H1 (cell line): Measurements from ENCODE around the gene RPL36A. TPM values are rescaled to one million over a fixed set of nuclear protein-coding genes. Genes with fewer than 3 reads are reported as not detected.

Experiments used
- CTCF ChIA-PET: fragments of 300-600 bp; sonication (Branson Sonifier 250); formaldehyde crosslinking; loops from one replicate; lab custom pipeline; 2021; ENCODE audit not compliant: partially characterized antibody; lab: Charles Lee
- POLR2A ChIA-PET: fragments of 300-600 bp; sonication (Branson Sonifier 250); formaldehyde crosslinking; loops from one replicate; lab custom pipeline; 2021; ENCODE audit warnings: inconsistent platforms; ENCODE audit not compliant: partially characterized antibody; lab: Charles Lee
- DNase-seq, 2 experiments: peaks; one replicate each; pipeline versions ENCODE4 v3.0.0 to v3.0.0-alpha.2; 2010 to 2022; ENCODE audit warnings: low spot score in 2 of 2, low read depth in 1 of 2, mixed read lengths in 1 of 2
- FAIRE-seq: peaks from 2 replicates; lab custom pipeline; 2011; peaks lifted over from hg19 to GRCh38; lab: Jason Lieb, UNC
- H2AFZ ChIP-seq: 2 replicates; pipeline ENCODE4 v1.8.1; 2012; ENCODE audit warnings: low read length, inconsistent platforms
- H2AK5ac ChIP-seq: 2 replicates; pipeline ENCODE4 v1.6.1; 2013; ENCODE audit warnings: low read depth, low read length
- H2BK120ac ChIP-seq: replicated peaks from 2 replicates; pipeline ENCODE3; 2013; ENCODE audit warnings: low read depth, low read length, inconsistent platforms
- H2BK12ac ChIP-seq: 2 replicates; pipeline ENCODE4 v1.6.1; 2013; ENCODE audit warnings: low read depth, low read length
- H2BK15ac ChIP-seq: 2 replicates; pipeline ENCODE4 v1.6.1; 2013; ENCODE audit warnings: low read length
- H2BK20ac ChIP-seq: 2 replicates; pipeline ENCODE4 v1.6.1; 2013; ENCODE audit warnings: low read length
- H2BK5ac ChIP-seq: 2 replicates; pipeline ENCODE4 v1.6.1; 2013; ENCODE audit warnings: low read depth, low read length
- H3K14ac ChIP-seq: 2 replicates; pipeline ENCODE4 v1.6.1; 2013; ENCODE audit warnings: inconsistent platforms; ENCODE audit not compliant: insufficient read length
- H3K18ac ChIP-seq: 2 replicates; pipeline ENCODE4 v1.6.1; 2013; ENCODE audit warnings: low read length; ENCODE audit errors: extremely low read depth
- H3K23ac ChIP-seq: 2 replicates; pipeline ENCODE4 v1.6.1; 2013; ENCODE audit warnings: inconsistent platforms; ENCODE audit not compliant: insufficient read length
- H3K23me2 ChIP-seq: 2 replicates; pipeline ENCODE4 v1.6.1; 2013; ENCODE audit warnings: low read depth, low read length
- H3K27ac ChIP-seq: 2 replicates; pipeline ENCODE4 v1.6.1; 2011; ENCODE audit warnings: low read depth, low read length, inconsistent platforms
- H3K27me3 ChIP-seq, 4 experiments: replicated peaks in 1 of 4; 1 replicate in 1 of 4; 2 replicates in 3 of 4; pipeline versions ENCODE4 v1.6.1 to v1.8.1; 2011 to 2013; ENCODE audit warnings: low read length in 3 of 4, mild to moderate bottlenecking in 3 of 4, inconsistent platforms in 2 of 4, mixed read lengths in 2 of 4, moderate library complexity in 1 of 4; ENCODE audit not compliant: control insufficient read depth in 3 of 4, insufficient read depth in 3 of 4; ENCODE audit errors: extremely low read depth in 1 of 4
- H3K36me3 ChIP-seq, 4 experiments: 2 replicates each; pipeline versions ENCODE4 v1.6.1 to v1.8.1; 2011 to 2013; ENCODE audit warnings: mild to moderate bottlenecking in 4 of 4, low read length in 3 of 4, moderate library complexity in 2 of 4, control low read depth in 1 of 4, inconsistent platforms in 1 of 4; ENCODE audit not compliant: insufficient read depth in 4 of 4, control insufficient read depth in 2 of 4
- H3K4ac ChIP-seq: replicated peaks from 2 replicates; pipeline ENCODE3; 2013; ENCODE audit warnings: low read length, low read depth, mixed read lengths, inconsistent platforms; ENCODE audit not compliant: insufficient read length
- H3K4me1 ChIP-seq, 4 experiments: replicated peaks in 1 of 4; 1 replicate in 1 of 4; 2 replicates in 3 of 4; pipeline versions ENCODE4 v1.6.1 to v1.8.1; 2011 to 2013; ENCODE audit warnings: low read length in 3 of 4, inconsistent platforms in 2 of 4, mixed read lengths in 1 of 4; ENCODE audit not compliant: insufficient read depth in 4 of 4, control insufficient read depth in 3 of 4
- H3K4me2 ChIP-seq, 2 experiments: 2 replicates each; pipeline versions ENCODE4 v1.6.1 to v1.8.1; 2011 to 2013; ENCODE audit warnings: low read depth in 2 of 2, low read length in 2 of 2, control low read depth in 1 of 2, inconsistent platforms in 1 of 2, mild to moderate bottlenecking in 1 of 2; ENCODE audit not compliant: insufficient read depth in 1 of 2
- H3K4me3 ChIP-seq, 4 experiments: fragments of 200-600, 300-600 bp in 1 of 4; sonication (generic), shearing (Covaris generic), sonication (Bioruptor Twin) in 1 of 4; 2 replicates each; pipeline versions ENCODE4 v1.5.1 to v1.8.1; 2011 to 2016; ENCODE audit warnings: low read length in 4 of 4, low read depth in 3 of 4, control low read depth in 2 of 4, inconsistent platforms in 2 of 4, mild to moderate bottlenecking in 2 of 4, mixed read lengths in 1 of 4, moderate library complexity in 1 of 4; ENCODE audit not compliant: insufficient read depth in 2 of 4; ENCODE audit errors: extremely low read depth in 1 of 4
- H3K56ac ChIP-seq: replicated peaks from 2 replicates; pipeline ENCODE3; 2013; ENCODE audit warnings: low read depth, mild to moderate bottlenecking, mixed read lengths, low read length, inconsistent platforms; ENCODE audit not compliant: insufficient read length
- H3K79me1 ChIP-seq: 2 replicates; pipeline ENCODE4 v1.6.1; 2013; ENCODE audit warnings: low read depth, low read length, control low read depth
- H3K79me2 ChIP-seq, 2 experiments: 2 replicates each; pipeline versions ENCODE4 v1.6.1 to v1.8.1; 2012 to 2013; ENCODE audit warnings: low read length in 2 of 2, mild to moderate bottlenecking in 2 of 2, inconsistent platforms in 1 of 2; ENCODE audit not compliant: insufficient read depth in 2 of 2, control insufficient read depth in 1 of 2
- H3K9ac ChIP-seq, 4 experiments: replicated peaks in 1 of 4; 1 replicate in 1 of 4; 2 replicates in 3 of 4; pipeline versions ENCODE4 v1.6.1 to v1.8.1; 2011 to 2013; ENCODE audit warnings: low read depth in 3 of 4, low read length in 3 of 4, control low read depth in 2 of 4, mild to moderate bottlenecking in 2 of 4, moderate library complexity in 2 of 4, inconsistent platforms in 1 of 4; ENCODE audit errors: extremely low read depth in 1 of 4
- H3K9me3 ChIP-seq, 2 experiments: 2 replicates each; pipeline versions ENCODE4 v1.6.1 to v1.8.1; 2012 to 2013; ENCODE audit warnings: mild to moderate bottlenecking in 2 of 2, moderate library complexity in 2 of 2, control low read depth in 1 of 2, inconsistent platforms in 1 of 2, low read depth in 1 of 2, low read length in 1 of 2, mixed read lengths in 1 of 2; ENCODE audit not compliant: insufficient read depth in 2 of 2
- H4K20me1 ChIP-seq, 2 experiments: replicated peaks in 1 of 2; 2 replicates each; pipeline versions ENCODE3 to v1.8.1; 2011 to 2013; ENCODE audit warnings: inconsistent platforms in 2 of 2, low read length in 2 of 2, mild to moderate bottlenecking in 1 of 2; ENCODE audit not compliant: insufficient read depth in 2 of 2, control insufficient read depth in 1 of 2
- H4K5ac ChIP-seq: 2 replicates; pipeline ENCODE4 v1.6.1; 2013; ENCODE audit warnings: low read length, low read depth, mixed read lengths, inconsistent platforms; ENCODE audit not compliant: insufficient read length
- H4K8ac ChIP-seq: 2 replicates; pipeline ENCODE4 v1.8.0; 2013; ENCODE audit warnings: mild to moderate bottlenecking, moderate library complexity, low read length, inconsistent platforms; ENCODE audit not compliant: insufficient read depth; ENCODE audit errors: extremely low read depth
- H4K91ac ChIP-seq: replicated peaks from 2 replicates; pipeline ENCODE3; 2013; ENCODE audit warnings: low read length, mixed read lengths, inconsistent platforms; ENCODE audit not compliant: insufficient read length
- BRCA1 ChIP-seq: IDR thresholded peaks from 2 replicates; pipeline ENCODE4 v1.6.1; 2012; ENCODE audit warnings: low read depth, low read length, improper control_type of control experiment
- CTBP2 ChIP-seq: IDR thresholded peaks from 2 replicates; pipeline ENCODE4 v1.7.0; 2011; ENCODE audit warnings: borderline replicate concordance, mild to moderate bottlenecking, moderate library complexity, mixed read lengths, low read length; ENCODE audit not compliant: insufficient read depth, insufficient read length
- FOSL1 ChIP-seq: IDR thresholded peaks from 2 replicates; pipeline ENCODE4 v1.6.1; 2011; ENCODE audit warnings: mild to moderate bottlenecking, low read depth, low read length, moderate library complexity; ENCODE audit not compliant: insufficient read depth
- HDAC6 ChIP-seq: IDR thresholded peaks from one replicate; pipeline ENCODE4 v1.7.1; 2012; ENCODE audit warnings: low read depth, mild to moderate bottlenecking, inconsistent platforms, low read length, moderate library complexity
- NRF1 ChIP-seq: IDR thresholded peaks from 2 replicates; pipeline ENCODE4 v1.6.1; 2011; ENCODE audit warnings: mild to moderate bottlenecking, low read depth, low read length, improper control_type of control experiment
- SP2 ChIP-seq: IDR thresholded peaks from 2 replicates; pipeline ENCODE4 v1.6.1; 2012; ENCODE audit warnings: mild to moderate bottlenecking, low read length, inconsistent platforms
- WGBS, 2 experiments: shearing (Covaris generic) in 1 of 2; methylation state at CpG; one replicate each; pipeline versions ENCODE4 v1.1.6 to v1.1.7; 2013 to 2015; ENCODE audit warnings: low lambda C conversion rate in 2 of 2, mixed read lengths in 2 of 2, inconsistent platforms in 1 of 2, low coverage in 1 of 2, missing lambda C conversion rate in 1 of 2; ENCODE audit not compliant: insufficient replicate concordance in 2 of 2, insufficient coverage in 1 of 2, insufficient read length in 1 of 2; ENCODE audit errors: extremely low coverage in 1 of 2, missing lambda C conversion rate in 1 of 2; 5-methylcytosine and 5-hydroxymethylcytosine counted together
- polyA plus RNA-seq, 7 experiments: library from polyadenylated mRNA; depleted of rRNA in 3 of 7; stranded (reverse) in 5 of 7; unstranded in 2 of 7; fragments of >200 nt in 5 of 7; fragments of 200-250 nt in 2 of 7; gene quantifications; 1 replicate in 5 of 7; 2 replicates in 1 of 7; 4 replicates in 1 of 7; pipeline versions ENCODE4 v1.2.1 to v1.2.3, GENCODE V29; 2011 to 2013; ENCODE audit warnings: missing spikeins in 2 of 7, mixed read lengths in 2 of 7
- total RNA-seq: library from RNA; stranded (reverse); fragmentation: NEBNext Ultra II Directional; extraction: Animal tissue kit (Norgen Biotek cat#: 25700); gene quantifications from 2 replicates; pipeline ENCODE4 v1.2.1, GENCODE V29; 2021
- TF ChIP-seq, protein P1 (sequence below): IDR thresholded peaks from 2 replicates; pipeline ENCODE4 v1.6.1; 2012; ENCODE audit warnings: inconsistent platforms
- TF ChIP-seq, protein P2 (sequence below): IDR thresholded peaks from 2 replicates; pipeline ENCODE4 v1.6.1; 2011; ENCODE audit warnings: low read length, improper control_type of control experiment

RPL36A gene
- total and polyA plus RNA-seq, 2 of the 8 experiments (the other 6 are each of a cell fraction or from before 2014, with no cell fraction given): 271 to 1,587 TPM

DNA sequence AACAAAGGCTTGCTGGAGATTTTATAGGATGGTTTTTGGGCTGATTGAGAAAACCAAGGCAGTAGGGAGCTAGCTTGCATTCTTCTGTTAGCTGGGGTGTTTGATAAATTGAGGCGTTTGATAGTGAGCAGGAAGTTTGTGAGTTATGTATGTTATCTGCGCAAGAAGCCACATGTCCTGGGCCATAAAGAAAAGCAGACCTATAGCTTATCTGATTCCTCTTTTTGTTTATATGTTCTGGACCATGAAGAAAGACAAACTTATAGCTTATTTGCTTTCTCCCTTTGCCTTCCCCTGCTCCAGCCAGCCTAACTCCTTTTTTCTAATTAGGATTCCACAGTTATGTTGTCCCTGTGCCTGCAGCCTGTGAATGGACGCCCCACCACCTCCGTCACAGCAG is 26.4 kb downstream of the RPL36A start:
- Histone ChIP-seq H3K9me3 (no peaks in the 10 kb centered on the region), H3K4me2 (peak overlapping the region in 1 of 2 experiments; percentile 81; a peak in 2 of 4 replicates), H3K4ac (no peak overlapping the region), H3K23me2 (peaks cover 3% of the 10 kb centered on the region; the same call in 1 of the 2 replicates), H3K18ac (no peak overlapping the region), H2AK5ac (no peak overlapping the region), H2BK15ac (no peak overlapping the region), H4K91ac (no peak overlapping the region), H4K5ac (no peak overlapping the region), H3K36me3 (peaks cover 0 to 13% (median 5%) of the 10 kb centered on the region in 4 experiments; a peak in 5 of 8 replicates), H2AFZ (no peak overlapping the region), H3K79me1 (no peaks in the 10 kb centered on the region), H3K27me3 (no peaks in the 10 kb centered on the region), H2BK5ac (no peak overlapping the region), H4K20me1 (peaks cover 0 to under 1% of the 10 kb centered on the region in 2 experiments), H3K4me1 (peaks cover 0 to 3% (median 1%) of the 10 kb centered on the region in 4 experiments; a peak in 3 of 7 replicates), H3K23ac (no peak overlapping the region), H2BK20ac (no peak overlapping the region), H3K27ac (no peak overlapping the region), H3K4me3 (no peak overlapping the region), H2BK12ac (no peak overlapping the region), H3K56ac (no peak overlapping the region), H3K14ac (no peak overlapping the region), H3K9ac (no peak overlapping the region), H4K8ac (no peak overlapping the region), H3K79me2 (peaks cover 0 to 9% of the 10 kb centered on the region in 2 experiments; a peak in 2 of 4 replicates), H2BK120ac (no peak overlapping the region)
- no peak for FAIRE-seq
- 92% methylated on average over 4 of the region's 4 CpGs; no CpG with 5 or more reads in 1 of the 2 experiments for WGBS, 2 experiments
- CTCF ChIA-PET: interaction anchor here (0.6 to 1.5 kb wide), 3 partner anchors 14 to 194 kb away, joined by 3 to 4 read pairs (median 4); no protein-coding TSS in a partner anchor
- POLR2A ChIA-PET: interaction anchor here (1.0 to 5.4 kb wide), 4 partner anchors 21 to 133 kb away, joined by 3 to 36 read pairs (median 4); partner anchors contain the start of genes ARMCX1 and RPL36A
- no peak for DNase-seq
- TF ChIP-seq CTBP2 (no peak), NRF1 (no peak), HDAC6 (no peak), BRCA1 (no peak), SP2 (no peak), FOSL1 (no peak)
- TF ChIP-seq, protein P1, sequence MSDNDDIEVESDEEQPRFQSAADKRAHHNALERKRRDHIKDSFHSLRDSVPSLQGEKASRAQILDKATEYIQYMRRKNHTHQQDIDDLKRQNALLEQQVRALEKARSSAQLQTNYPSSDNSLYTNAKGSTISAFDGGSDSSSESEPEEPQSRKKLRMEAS: no peak
- TF ChIP-seq, protein P2, sequence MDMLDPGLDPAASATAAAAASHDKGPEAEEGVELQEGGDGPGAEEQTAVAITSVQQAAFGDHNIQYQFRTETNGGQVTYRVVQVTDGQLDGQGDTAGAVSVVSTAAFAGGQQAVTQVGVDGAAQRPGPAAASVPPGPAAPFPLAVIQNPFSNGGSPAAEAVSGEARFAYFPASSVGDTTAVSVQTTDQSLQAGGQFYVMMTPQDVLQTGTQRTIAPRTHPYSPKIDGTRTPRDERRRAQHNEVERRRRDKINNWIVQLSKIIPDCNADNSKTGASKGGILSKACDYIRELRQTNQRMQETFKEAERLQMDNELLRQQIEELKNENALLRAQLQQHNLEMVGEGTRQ: no peak
